Measurements from ENCODE around the gene TTC12. TPM values are rescaled to one million over a fixed set of nuclear protein-coding genes. Genes with fewer than 3 reads are reported as not detected.

TTC12 gene
- polyA plus RNA-seq, 1 of the 3 experiments (the other 2 are of a cell fraction), result 15.1 TPM

Other genes with a start within 250 kb of the TTC12 start
- 0.05 TPM in 1 of 2 replicates, not detected in the other for gene ANKK1, start 73.2 kb downstream of the TTC12 start, polyA plus RNA-seq (2012; rRNA removed)
- gene DRD2, start 160.8 kb downstream of the TTC12 start, polyA plus RNA-seq (2012; rRNA removed), result 0.10 and 0.18 TPM in 2 replicates